Frontal cortex (tissue), 4 donors: ENCODE data around the gene SEMA6D. TPM values are rescaled to one million over a fixed set of nuclear protein-coding genes. Genes with fewer than 3 reads are reported as not detected.

ENCODE experiments used
- DNase-seq, 2 donors: peaks; one replicate each; pipeline ENCODE4 v3.0.0; 2012; ENCODE audit warnings: low spot score in 2 of 2
- FAIRE-seq: peaks from 2 replicates; lab custom pipeline; 2012; peaks lifted over from hg19 to GRCh38; lab: Jason Lieb, UNC
- total RNA-seq: library from RNA; depleted of rRNA; stranded (reverse); fragments of >200 nt; gene quantifications from one replicate; pipeline ENCODE4 v1.2.3, GENCODE V29; 2014
- donor health status: control.
- donor health status: control.
- donor health status: control.

Gene SEMA6D
- total RNA-seq, 1 donor from 2014 or later: 49.3 TPM

- DNase-seq (no peak), FAIRE-seq (no peak)
Measured at GRCh38 chr15:47715402-47715801, 1.9 kb upstream of the SEMA6D start.

GRCh38 chr15:47715856-47716445 is 1.4 kb upstream of the SEMA6D start:
- peak; percentile 44 to 60 for DNase-seq
- no peak for FAIRE-seq

- DNase-seq: no peak
- FAIRE-seq: no peak
Measured at GRCh38 chr15:47716516-47716915, 789 bp upstream of the SEMA6D start.

GRCh38 chr15:47718497-47719437 is 1.5 kb downstream of the SEMA6D start:
- FAIRE-seq (no peak), DNase-seq (peak in 1 of 2 donors; percentile 34)

GRCh38 chr15:47719730-47720129 is 2.4 kb downstream of the SEMA6D start:
- FAIRE-seq: no peak
- DNase-seq: no peak

- FAIRE-seq (no peak), DNase-seq (no peak)
Measured at GRCh38 chr15:47720555-47720954, 3.2 kb downstream of the SEMA6D start.

- FAIRE-seq (no peak), DNase-seq (no peak)
Measured at GRCh38 chr15:47721676-47722075, 4.4 kb downstream of the SEMA6D start.

GRCh38 chr15:47724346-47724745 is 7.0 kb downstream of the SEMA6D start:
- FAIRE-seq (no peak), DNase-seq (no peak)

- FAIRE-seq (no peak), DNase-seq (no peak)
Measured at GRCh38 chr15:47725051-47725450, 7.7 kb downstream of the SEMA6D start.

- no peak for DNase-seq
Measured at GRCh38 chr15:47725906-47726305, 8.6 kb downstream of the SEMA6D start.

GRCh38 chr15:47726399-47726823 is 9.1 kb downstream of the SEMA6D start:
- no peak for FAIRE-seq
- DNase-seq: no peak

More at GRCh38 chr15:47725906-47726305, 8.6 kb downstream of the SEMA6D start:
- FAIRE-seq: no peak

GRCh38 chr15:47727137-47727536 is 9.8 kb downstream of the SEMA6D start:
- no peak for FAIRE-seq
- DNase-seq: no peak

GRCh38 chr15:47727676-47728075 is 10.4 kb downstream of the SEMA6D start:
- FAIRE-seq (no peak), DNase-seq (no peak)

- DNase-seq: no peak
- FAIRE-seq: no peak
Measured at GRCh38 chr15:47728426-47728825, 11.1 kb downstream of the SEMA6D start.

GRCh38 chr15:47728886-47729285 is 11.6 kb downstream of the SEMA6D start:
- DNase-seq (no peak), FAIRE-seq (no peak)

- FAIRE-seq: no peak
- no peak for DNase-seq
Measured at GRCh38 chr15:47731230-47731629, 13.9 kb downstream of the SEMA6D start.

- FAIRE-seq: no peak
Measured at GRCh38 chr15:47732248-47732647, 14.9 kb downstream of the SEMA6D start.

GRCh38 chr15:47733085-47733484 is 15.8 kb downstream of the SEMA6D start:
- FAIRE-seq: no peak
- DNase-seq: no peak

More at GRCh38 chr15:47732248-47732647, 14.9 kb downstream of the SEMA6D start:
- DNase-seq: no peak

- DNase-seq (no peak), FAIRE-seq (no peak)
Measured at GRCh38 chr15:47736143-47736786, 19.0 kb downstream of the SEMA6D start.

GRCh38 chr15:47737477-47737876 is 20.2 kb downstream of the SEMA6D start:
- FAIRE-seq (no peak), DNase-seq (no peak)
